RWPE2 (cell line): ENCODE measurements around the gene PBX1.

Source experiments
- ATAC-seq: fragments of 200-7000 bp; cut with Tn5 transposase; 3 replicates; pipeline ENCODE4 v1.9.1; 2021; ENCODE audit warnings: low read depth
- DNase-seq: peaks from one replicate; pipeline ENCODE4 v3.0.0-alpha.2; 2020; ENCODE audit warnings: low spot score
- H3K27ac ChIP-seq: fragments of 450-650 bp; 2 replicates; pipeline ENCODE4 v1.5.1; 2017; ENCODE audit warnings: mild to moderate bottlenecking; ENCODE audit not compliant: poor library complexity, severe bottlenecking
- H3K27me3 ChIP-seq: fragments of 250-450 bp; sonication (Bioruptor Pico); 2 replicates; pipeline ENCODE4 v1.5.1; 2021; ENCODE audit warnings: mild to moderate bottlenecking, moderate library complexity; ENCODE audit not compliant: insufficient read depth, poor library complexity, severe bottlenecking
- H3K36me3 ChIP-seq: fragments of 250-450 bp; sonication (Bioruptor Pico); 2 replicates; pipeline ENCODE4 v1.5.1; 2020; ENCODE audit warnings: low read depth, mild to moderate bottlenecking, moderate library complexity
- H3K4me1 ChIP-seq: fragments of 250-450 bp; sonication (Bioruptor Pico); 2 replicates; pipeline ENCODE4 v1.5.1; 2021; ENCODE audit warnings: mild to moderate bottlenecking, moderate library complexity; ENCODE audit not compliant: insufficient read depth, poor library complexity, severe bottlenecking
- H3K4me3 ChIP-seq: fragments of 250-450 bp; sonication (Bioruptor Pico); 2 replicates; pipeline ENCODE4 v1.5.1; 2021; ENCODE audit warnings: mild to moderate bottlenecking, moderate library complexity; ENCODE audit not compliant: severe bottlenecking
- H3K9me3 ChIP-seq: fragments of 250-450 bp; sonication (Bioruptor Pico); 2 replicates; pipeline ENCODE4 v1.5.1; 2021; ENCODE audit warnings: mild to moderate bottlenecking, moderate library complexity; ENCODE audit not compliant: severe bottlenecking
- CTCF ChIP-seq: fragments of 450-650 bp; IDR thresholded peaks from one replicate; pipeline ENCODE4 v1.5.1; 2017; ENCODE audit warnings: mild to moderate bottlenecking, moderate library complexity; ENCODE audit not compliant: poor library complexity, severe bottlenecking

PBX1 gene

GRCh38 chr1:164577291-164577690, 18.3 kb downstream of the PBX1 start:
- no peak for DNase-seq
- no peaks in the 10 kb centered on the region for H3K9me3 ChIP-seq
- H3K27ac ChIP-seq = no peak overlapping the region
- no peak for TF ChIP-seq CTCF
- H3K27me3 ChIP-seq = no peaks in the 10 kb centered on the region
- H3K36me3 ChIP-seq = no peaks in the 10 kb centered on the region
- no peak overlapping the region for H3K4me3 ChIP-seq
- H3K4me1 ChIP-seq = no peaks in the 10 kb centered on the region
- ATAC-seq = no peak

- Histone ChIP-seq H3K9me3 (no peaks in the 10 kb centered on the region), H3K36me3 (no peaks in the 10 kb centered on the region), H3K27me3 (no peaks in the 10 kb centered on the region), H3K4me1 (no peaks in the 10 kb centered on the region), H3K27ac (no peak overlapping the region), H3K4me3 (no peak overlapping the region)
- no peak for TF ChIP-seq CTCF
- no peak for DNase-seq
- no peak for ATAC-seq
Measured at GRCh38 chr1:164578479-164579200, 19.7 kb downstream of the PBX1 start.

GRCh38 chr1:164579381-164579780, 20.4 kb downstream of the PBX1 start:
- H3K27ac ChIP-seq = no peak overlapping the region
- H3K4me3 ChIP-seq = no peak overlapping the region
- DNase-seq (no peak), ATAC-seq (no peak)
- no peaks in the 10 kb centered on the region for H3K36me3 ChIP-seq
- no peaks in the 10 kb centered on the region for H3K27me3 ChIP-seq
- H3K9me3 ChIP-seq = no peaks in the 10 kb centered on the region
- no peak for TF ChIP-seq CTCF
- H3K4me1 ChIP-seq = no peaks in the 10 kb centered on the region

- H3K9me3 ChIP-seq = no peaks in the 10 kb centered on the region
- DNase-seq (no peak), ATAC-seq (no peak)
- H3K27ac ChIP-seq = no peak overlapping the region
- no peaks in the 10 kb centered on the region for H3K27me3 ChIP-seq
- no peaks in the 10 kb centered on the region for H3K36me3 ChIP-seq
- H3K4me1 ChIP-seq = no peaks in the 10 kb centered on the region
- no peak for TF ChIP-seq CTCF
- no peak overlapping the region for H3K4me3 ChIP-seq
Measured at GRCh38 chr1:164581762-164582161, 22.8 kb downstream of the PBX1 start.

- Histone ChIP-seq H3K36me3 (no peaks in the 10 kb centered on the region), H3K4me1 (no peaks in the 10 kb centered on the region)
Measured at GRCh38 chr1:164583196-164583595, 24.2 kb downstream of the PBX1 start.

More at GRCh38 chr1:164583196-164583595, 24.2 kb downstream of the PBX1 start:
- no peaks in the 10 kb centered on the region for H3K27me3 ChIP-seq
- H3K4me3 ChIP-seq = no peak overlapping the region
- TF ChIP-seq CTCF = no peak
- H3K27ac ChIP-seq = no peak overlapping the region
- H3K9me3 ChIP-seq = no peaks in the 10 kb centered on the region
- ATAC-seq = no peak
- DNase-seq = no peak
